Smooth muscle cell (in vitro differentiated cells): ENCODE data around the gene THEMIS2. TPM values are rescaled to one million over a fixed set of nuclear protein-coding genes. Genes with fewer than 3 reads are reported as not detected.

Experiments
- DNase-seq: peaks from one replicate; lab custom pipeline; 2025; ENCODE audit not compliant: unreplicated experiment; lab: John Stamatoyannopoulos, UW
- H2AFZ ChIP-seq: fragments of 200-600 bp; sonication (generic); 2 replicates; pipeline ENCODE4 v1.6.0; 2016; ENCODE audit warnings: antibody characterized with exemption, low read depth, mild to moderate bottlenecking
- H3F3A ChIP-seq: fragments of 200-600 bp; sonication (generic); 2 replicates; pipeline ENCODE4 v1.6.0; 2017; ENCODE audit warnings: antibody characterized with exemption, low read depth
- H3K27ac ChIP-seq: fragments of 200-600 bp; sonication (generic); 2 replicates; pipeline ENCODE4 v1.5.1; 2016; ENCODE audit warnings: low read depth, mild to moderate bottlenecking
- H3K27me3 ChIP-seq: fragments of 200-600 bp; sonication (generic); 2 replicates; pipeline ENCODE4 v1.6.1; 2016; ENCODE audit warnings: low read depth, mild to moderate bottlenecking
- H3K36me3 ChIP-seq: fragments of 200-600 bp; sonication (generic); 2 replicates; pipeline ENCODE4 v1.5.1; 2016; ENCODE audit warnings: low read depth
- H3K4me1 ChIP-seq: fragments of 200-600 bp; sonication (generic); 2 replicates; pipeline ENCODE4 v1.5.1; 2016; ENCODE audit warnings: low read depth
- H3K4me2 ChIP-seq: fragments of 200-600 bp; sonication (generic); 2 replicates; pipeline ENCODE4 v1.6.0; 2016; ENCODE audit warnings: mild to moderate bottlenecking
- H3K4me3 ChIP-seq: fragments of 200-600 bp; sonication (generic); 2 replicates; pipeline ENCODE4 v1.5.1; 2016; ENCODE audit warnings: mild to moderate bottlenecking
- H3K79me2 ChIP-seq: fragments of 200-600 bp; sonication (generic); 2 replicates; pipeline ENCODE4 v1.6.0; 2016; ENCODE audit warnings: low read depth, mild to moderate bottlenecking
- H3K9ac ChIP-seq: fragments of 200-600 bp; sonication (generic); 2 replicates; pipeline ENCODE4 v1.6.0; 2016; ENCODE audit warnings: low read depth
- H3K9me3 ChIP-seq: fragments of 200-600 bp; sonication (generic); replicated peaks from 2 replicates; pipeline ENCODE4 v1.5.1; 2016; ENCODE audit warnings: low read depth
- H4K20me1 ChIP-seq: fragments of 200-600 bp; sonication (generic); 2 replicates; pipeline ENCODE4 v1.6.0; 2016; ENCODE audit warnings: low read depth
- WGBS: methylation state at CpG from one replicate; pipeline ENCODE4 v1.1.7; 2016; ENCODE audit warnings: low lambda C conversion rate; 5-methylcytosine and 5-hydroxymethylcytosine counted together
- polyA plus RNA-seq: library from polyadenylated mRNA; unstranded; fragments of >200 nt; fragmentation: Nextera tagmentation; extraction: Ambion mirVana; gene quantifications from 2 replicates; pipeline ENCODE4 v1.2.1, GENCODE V29; 2016
- total RNA-seq: library from RNA; depleted of rRNA; stranded (reverse); fragments of >200 nt; gene quantifications from 2 replicates; pipeline ENCODE4 v1.2.3, GENCODE V29; 2014
- TF ChIP-seq, protein P1 (sequence below): fragments of 200-600 bp; sonication (generic); IDR thresholded peaks from 2 replicates; pipeline ENCODE4 v1.5.1; 2017; ENCODE audit warnings: borderline replicate concordance, mild to moderate bottlenecking, antibody characterized with exemption; ENCODE audit not compliant: insufficient read depth, poor library complexity, severe bottlenecking

THEMIS2 gene
- total and polyA plus RNA-seq, 2 experiments from 2014 or later, result 1.6 to 4.6 TPM

DNA sequence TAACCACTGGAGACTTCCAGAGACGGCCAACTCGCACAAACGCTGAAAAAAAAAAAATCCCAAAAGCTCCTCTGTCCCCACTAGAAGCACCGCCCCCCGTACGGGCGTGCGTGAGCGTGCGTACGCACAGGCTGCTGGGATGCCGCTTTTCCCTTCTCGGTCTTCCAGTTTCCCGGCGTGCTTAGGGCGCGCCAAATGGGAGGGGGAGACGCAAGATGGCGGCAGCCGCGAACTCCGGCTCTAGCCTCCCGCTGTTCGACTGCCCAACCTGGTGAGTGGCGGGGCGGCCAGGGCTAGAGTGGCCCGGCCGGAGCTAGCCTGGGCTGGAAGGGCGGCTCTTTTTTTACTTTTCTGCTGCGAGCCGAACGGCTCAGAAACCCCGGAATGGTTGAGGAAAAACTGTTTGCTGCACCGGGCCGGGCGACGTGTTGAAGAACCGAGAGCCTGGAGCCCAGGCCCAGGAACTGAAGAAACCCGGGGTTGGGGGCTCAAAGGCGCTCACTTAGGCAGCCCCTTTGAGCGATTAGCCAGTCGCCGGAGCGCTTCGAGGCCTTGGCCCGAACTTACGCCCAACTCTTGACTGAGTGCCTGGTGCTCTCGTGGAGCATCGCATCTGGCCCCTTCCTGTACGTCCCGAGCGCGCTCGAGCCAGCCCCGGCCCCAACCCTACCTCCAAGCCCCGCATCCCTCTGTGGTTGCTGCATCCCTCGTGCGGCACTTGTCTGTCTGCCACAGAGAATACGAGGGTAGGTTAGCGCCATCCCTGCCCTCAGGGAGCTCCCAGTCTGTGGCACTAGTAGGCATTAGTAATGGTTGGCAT lies 41.5 kb upstream of the THEMIS2 start, which contains the start of gene PPP1R8:
Gene PPP1R8 (plus strand): TSS at position 162 of the 820 bp plus-strand sequence. CDS start 54 bp downstream, at position 216.
- Histone ChIP-seq H3K27me3 (no peaks in the 10 kb centered on the region), H2AFZ (peak within 1 kb of the TSS; percentile 95), H3K4me2 (peak within 1 kb of the TSS; percentile 94), H3K4me3 (peak within 1 kb of the TSS; percentile 95), H3K4me1 (peaks cover 17% of the 10 kb centered on the region), H3K79me2 (peaks cover 52% of the 10 kb centered on the region), H3F3A (peaks cover 15% of the 10 kb centered on the region), H3K9ac (peak within 1 kb of the TSS; percentile 98), H4K20me1 (peaks cover 9% of the 10 kb centered on the region), H3K36me3 (peaks cover 8% of the 10 kb centered on the region), H3K27ac (peak within 1 kb of the TSS; percentile 88), H3K9me3 (no peaks in the 10 kb centered on the region)
- TF ChIP-seq, protein P1, sequence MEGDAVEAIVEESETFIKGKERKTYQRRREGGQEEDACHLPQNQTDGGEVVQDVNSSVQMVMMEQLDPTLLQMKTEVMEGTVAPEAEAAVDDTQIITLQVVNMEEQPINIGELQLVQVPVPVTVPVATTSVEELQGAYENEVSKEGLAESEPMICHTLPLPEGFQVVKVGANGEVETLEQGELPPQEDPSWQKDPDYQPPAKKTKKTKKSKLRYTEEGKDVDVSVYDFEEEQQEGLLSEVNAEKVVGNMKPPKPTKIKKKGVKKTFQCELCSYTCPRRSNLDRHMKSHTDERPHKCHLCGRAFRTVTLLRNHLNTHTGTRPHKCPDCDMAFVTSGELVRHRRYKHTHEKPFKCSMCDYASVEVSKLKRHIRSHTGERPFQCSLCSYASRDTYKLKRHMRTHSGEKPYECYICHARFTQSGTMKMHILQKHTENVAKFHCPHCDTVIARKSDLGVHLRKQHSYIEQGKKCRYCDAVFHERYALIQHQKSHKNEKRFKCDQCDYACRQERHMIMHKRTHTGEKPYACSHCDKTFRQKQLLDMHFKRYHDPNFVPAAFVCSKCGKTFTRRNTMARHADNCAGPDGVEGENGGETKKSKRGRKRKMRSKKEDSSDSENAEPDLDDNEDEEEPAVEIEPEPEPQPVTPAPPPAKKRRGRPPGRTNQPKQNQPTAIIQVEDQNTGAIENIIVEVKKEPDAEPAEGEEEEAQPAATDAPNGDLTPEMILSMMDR, result no peak
- DNase-seq, result peak; percentile 56
- under 1% methylated on average over 60 of the region's 60 CpGs for WGBS

DNA sequence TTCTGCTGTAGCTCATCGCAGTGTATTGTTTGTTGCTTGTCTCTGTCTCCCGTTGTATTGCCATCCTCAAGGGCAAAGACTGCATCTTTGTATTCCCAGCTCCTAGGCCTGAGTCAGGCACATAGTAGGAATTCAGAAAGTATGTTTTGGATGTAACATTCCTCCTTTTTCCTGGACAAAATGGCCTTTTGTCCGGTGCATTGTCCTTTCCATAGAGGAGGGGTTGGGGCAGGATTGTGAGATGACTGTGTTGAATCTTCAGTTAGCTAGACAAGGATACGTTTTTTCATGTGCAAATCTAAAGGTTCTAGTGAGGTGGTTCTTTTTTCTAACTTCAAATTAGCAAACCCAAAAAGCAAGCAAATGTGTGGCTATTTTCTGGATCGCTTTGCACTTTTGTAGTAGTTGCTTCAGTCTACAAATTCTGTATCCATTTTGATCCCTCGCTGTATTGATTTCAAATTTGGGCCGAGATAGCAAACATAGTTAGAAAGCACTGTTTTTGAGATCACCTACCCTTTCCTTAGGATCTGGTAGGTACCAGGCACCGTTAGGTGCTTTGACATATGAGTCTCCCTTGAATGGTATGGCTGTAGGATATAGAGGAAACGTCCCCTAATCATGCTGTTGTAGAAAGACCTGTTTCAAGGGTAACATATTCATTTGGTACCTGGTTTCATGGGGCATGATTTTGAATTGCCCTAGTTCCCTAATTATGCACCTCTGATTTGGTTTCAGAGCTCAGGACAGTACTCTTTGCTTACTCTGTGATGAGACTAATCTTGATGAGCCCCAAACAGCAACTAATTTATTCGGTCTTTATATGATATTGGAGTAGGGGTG lies 40.6 kb upstream of the THEMIS2 start:
- Histone ChIP-seq H3K9me3 (no peaks in the 10 kb centered on the region), H3K4me1 (peaks cover 17% of the 10 kb centered on the region), H3K27ac (peak overlapping the region; percentile 88), H2AFZ (peak overlapping the region; percentile 95), H3K27me3 (no peaks in the 10 kb centered on the region), H3K4me3 (peak overlapping the region; percentile 95), H3F3A (peaks cover 15% of the 10 kb centered on the region), H3K4me2 (peak overlapping the region; percentile 94), H3K9ac (peak overlapping the region; percentile 98), H3K79me2 (peaks cover 61% of the 10 kb centered on the region), H3K36me3 (peaks cover 8% of the 10 kb centered on the region), H4K20me1 (peaks cover 17% of the 10 kb centered on the region)
- WGBS, result 57% methylated on average over 10 of the region's 10 CpGs
- TF ChIP-seq, protein P1, result no peak
- DNase-seq, result no peak

DNA sequence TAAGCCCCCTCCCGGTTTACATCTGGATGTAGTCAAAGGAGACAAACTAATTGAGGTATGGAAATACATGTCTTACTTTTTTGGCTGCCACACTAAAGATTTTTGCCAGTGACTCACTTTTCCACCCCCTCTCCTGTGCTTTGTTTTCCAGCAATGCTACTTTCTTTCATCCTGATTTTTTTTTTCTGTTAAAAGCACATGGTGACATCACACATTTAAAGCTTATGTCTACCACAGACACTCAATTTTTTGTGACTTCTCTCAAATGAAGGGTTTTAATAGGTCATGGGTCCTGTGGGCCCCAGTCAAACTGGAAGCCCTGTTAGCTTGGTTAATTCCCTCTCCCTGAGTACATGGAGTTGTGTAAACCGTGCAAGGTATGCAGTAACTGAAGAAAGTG lies 39.6 kb upstream of the THEMIS2 start:
- Histone ChIP-seq H3K9ac (peak overlapping the region; percentile 46), H3K27me3 (no peaks in the 10 kb centered on the region), H3K4me2 (peak overlapping the region; percentile 94), H3K36me3 (peaks cover 8% of the 10 kb centered on the region), H4K20me1 (peaks cover 22% of the 10 kb centered on the region), H3K4me3 (no peak overlapping the region), H3K79me2 (peaks cover 71% of the 10 kb centered on the region), H3F3A (peaks cover 15% of the 10 kb centered on the region), H2AFZ (no peak overlapping the region), H3K9me3 (no peaks in the 10 kb centered on the region), H3K27ac (peak overlapping the region; percentile 78), H3K4me1 (peaks cover 17% of the 10 kb centered on the region)
- WGBS, result 65% methylated on average over 2 of the region's 2 CpGs
- DNase-seq, result no peak
- TF ChIP-seq, protein P1, result no peak
